HG02981 (cell line): Measurements from ENCODE around the gene KCNN3.
A peak's percentile ranks its signal among the peaks of the same experiment; 100 is the strongest.

Experiments
- ATAC-seq: cut with Tn5 transposase; IDR thresholded peaks from one replicate; pipeline ENCODE4 v1.9.1; 2021; ENCODE audit warnings: mild to moderate bottlenecking, moderate library complexity; ENCODE audit not compliant: unreplicated experiment

The KCNN3 gene

DNA sequence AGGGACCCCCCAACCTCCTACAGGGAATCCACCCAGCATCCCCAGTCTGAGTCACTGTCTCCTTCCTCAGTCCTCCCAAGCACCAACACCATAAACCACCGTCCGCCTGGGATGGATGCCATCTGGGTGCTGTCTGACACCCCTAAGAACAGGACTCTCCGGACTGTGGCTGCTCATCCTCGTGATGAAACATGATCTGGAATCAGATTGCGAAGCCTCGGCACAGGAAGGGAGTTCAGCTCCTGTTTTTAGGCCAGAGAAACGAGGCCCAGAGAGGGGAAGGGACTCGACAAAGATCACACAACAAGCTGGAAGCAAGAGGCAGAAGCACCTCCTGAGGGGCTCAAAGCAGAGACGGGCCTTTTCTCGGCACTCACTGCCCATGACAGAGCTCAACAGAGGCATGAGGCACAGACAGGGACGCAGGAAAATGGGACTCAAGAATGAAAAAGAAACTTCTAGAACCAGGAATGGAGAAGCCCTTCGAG is 8.4 kb downstream of the KCNN3 start:
- no peak for ATAC-seq

GRCh38 chr1:154860156-154860870 is 9.8 kb downstream of the KCNN3 start:
- peak; percentile 60 for ATAC-seq

GRCh38 chr1:154859786-154860155 is 10.3 kb downstream of the KCNN3 start:
- ATAC-seq = peak; percentile 40

DNA sequence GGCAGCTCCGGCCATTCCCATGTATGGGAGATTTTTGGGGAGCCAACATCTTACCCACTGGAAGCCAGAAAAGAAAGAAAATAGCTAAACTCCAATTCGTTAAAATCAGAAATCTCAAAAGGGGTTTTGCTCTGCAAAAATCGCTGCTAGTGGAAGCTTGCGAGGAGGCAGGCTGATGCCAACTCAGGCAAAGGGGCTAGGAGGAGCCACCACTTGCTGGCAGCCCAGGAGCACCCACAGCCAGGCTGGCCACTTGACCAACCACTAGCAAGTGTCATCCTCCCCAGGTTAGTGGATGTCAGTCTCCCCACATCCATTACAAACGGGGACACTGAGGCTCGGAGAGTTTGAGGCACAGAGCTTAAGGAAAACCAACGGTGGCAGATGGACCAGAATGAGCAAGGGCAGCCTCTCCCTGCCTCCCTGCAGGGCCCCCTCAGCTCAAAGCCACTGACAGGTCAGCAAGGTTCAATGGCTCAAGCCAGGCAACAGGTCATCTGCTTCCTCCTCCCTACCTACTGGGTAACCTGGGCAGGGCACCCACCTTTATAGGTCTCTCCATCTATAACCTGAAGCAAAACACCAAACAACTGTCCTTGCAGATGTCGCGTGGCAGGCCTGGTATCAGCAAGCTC is 10.8 kb downstream of the KCNN3 start:
- ATAC-seq = no peak

DNA sequence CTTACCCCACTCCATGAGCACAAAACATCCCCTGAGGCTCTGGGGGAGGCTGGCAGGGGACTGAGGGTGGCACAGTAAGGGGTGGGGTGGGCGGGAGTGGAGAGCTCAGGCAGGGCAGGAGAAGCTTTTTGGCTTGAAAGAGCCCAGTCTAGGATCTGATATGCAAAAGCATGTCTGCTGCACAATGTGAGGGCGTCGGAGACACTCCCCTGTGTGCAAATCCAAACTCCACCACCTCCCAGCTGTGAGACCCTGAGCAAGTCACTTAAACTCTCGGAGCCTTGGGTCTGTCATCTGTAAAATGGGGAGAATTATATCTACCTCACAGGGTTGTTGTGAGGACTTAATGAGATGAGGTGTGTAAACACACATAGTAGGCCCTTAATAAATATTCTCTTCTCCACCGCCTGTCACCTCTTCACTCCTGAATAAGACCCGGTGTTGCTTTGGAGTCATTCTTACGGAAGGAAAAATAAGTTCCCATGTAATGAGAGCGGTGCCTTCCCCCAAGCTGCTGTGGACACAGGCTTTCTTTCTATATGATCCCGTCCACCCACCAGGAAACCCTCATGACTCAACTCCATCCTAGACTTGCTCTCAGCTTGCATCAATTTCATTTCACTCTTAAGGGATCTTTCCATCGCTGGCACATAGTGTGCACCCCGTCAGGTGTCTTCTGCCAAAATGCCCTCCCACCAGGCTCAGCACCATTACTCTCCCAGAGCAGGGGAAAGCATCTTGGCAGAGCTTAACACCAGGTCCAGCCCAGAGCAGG is 12.5 kb downstream of the KCNN3 start:
- no peak for ATAC-seq

DNA sequence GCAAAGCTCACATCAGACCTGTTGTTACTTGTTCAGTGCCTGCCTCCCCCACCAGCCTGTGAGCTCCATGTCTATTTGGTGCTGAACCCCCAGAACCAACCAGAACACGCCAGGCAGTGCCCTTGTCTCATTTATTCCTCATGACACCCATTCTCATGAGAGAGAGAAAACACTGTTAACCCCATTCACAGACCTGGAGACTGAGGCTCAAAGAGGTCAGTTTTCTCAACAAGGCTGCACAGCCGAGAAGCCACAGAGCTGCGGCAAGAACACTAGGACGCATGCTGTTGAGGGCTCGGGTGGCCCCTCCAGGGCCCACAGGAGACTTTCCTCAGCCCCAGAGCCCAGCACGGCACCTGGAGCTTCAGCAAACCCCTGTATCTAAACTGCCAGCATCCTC is 13.1 kb downstream of the KCNN3 start:
- no peak for ATAC-seq

DNA sequence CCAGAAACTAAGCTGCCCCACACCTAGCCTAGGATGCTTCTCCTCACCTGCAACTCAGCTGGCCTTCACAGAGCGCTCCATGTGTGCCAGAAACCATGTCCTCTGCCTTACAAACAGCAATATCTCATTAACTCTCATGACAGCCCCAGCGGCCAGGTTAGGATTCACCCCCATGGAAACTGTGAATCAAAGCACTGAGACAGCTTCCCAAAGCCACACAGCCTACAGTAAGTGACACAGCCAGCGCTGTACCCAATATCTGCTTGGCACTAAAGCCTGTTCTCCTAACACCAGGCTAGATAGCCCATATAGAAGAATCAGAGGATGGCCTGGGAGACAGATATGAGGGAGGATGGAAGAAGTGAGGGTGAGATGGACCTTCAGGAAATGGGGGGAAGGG is 13.5 kb downstream of the KCNN3 start:
- ATAC-seq = no peak

GRCh38 chr1:154856049-154856448 is 14.0 kb downstream of the KCNN3 start:
- no peak for ATAC-seq

GRCh38 chr1:154855186-154855851 is 14.8 kb downstream of the KCNN3 start:
- no peak for ATAC-seq

GRCh38 chr1:154852845-154853244 is 17.2 kb downstream of the KCNN3 start:
- no peak for ATAC-seq

DNA sequence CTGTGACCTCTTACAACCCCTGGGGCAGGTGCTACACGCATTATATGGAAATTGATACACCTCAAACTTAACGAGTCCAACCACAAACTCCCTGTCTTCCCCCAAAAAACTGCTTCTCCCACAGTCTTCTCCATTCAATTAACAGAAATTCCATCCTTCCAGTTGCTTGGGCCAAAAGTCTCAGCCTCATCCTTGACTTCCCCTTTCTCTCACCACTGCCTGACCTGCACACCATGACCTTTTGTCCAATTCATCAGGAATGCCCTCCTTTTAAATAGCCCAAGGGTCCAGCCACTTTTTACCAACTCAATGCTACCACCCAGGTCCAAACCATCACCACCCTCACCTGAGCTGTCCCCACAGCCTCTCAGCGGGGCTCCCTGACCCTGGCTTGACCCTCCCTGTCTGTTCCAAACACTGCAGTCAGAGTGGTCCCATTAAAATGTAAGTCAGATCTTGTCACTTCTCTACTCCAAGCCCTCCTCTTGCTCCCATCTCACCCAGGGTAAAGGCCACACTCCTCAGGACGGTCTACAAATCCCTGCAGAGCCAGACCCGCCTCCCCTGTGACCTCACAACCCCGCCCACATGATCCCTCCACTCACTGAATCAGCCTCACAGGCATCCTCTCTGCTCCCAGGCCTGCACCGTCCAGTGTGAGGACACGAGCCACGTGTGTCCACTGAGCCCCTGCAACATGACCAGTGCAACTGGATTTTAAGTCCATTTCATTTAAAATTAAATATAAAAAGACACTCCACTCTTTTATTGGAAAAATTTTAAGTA is 18.5 kb downstream of the KCNN3 start:
- ATAC-seq = no peak

DNA sequence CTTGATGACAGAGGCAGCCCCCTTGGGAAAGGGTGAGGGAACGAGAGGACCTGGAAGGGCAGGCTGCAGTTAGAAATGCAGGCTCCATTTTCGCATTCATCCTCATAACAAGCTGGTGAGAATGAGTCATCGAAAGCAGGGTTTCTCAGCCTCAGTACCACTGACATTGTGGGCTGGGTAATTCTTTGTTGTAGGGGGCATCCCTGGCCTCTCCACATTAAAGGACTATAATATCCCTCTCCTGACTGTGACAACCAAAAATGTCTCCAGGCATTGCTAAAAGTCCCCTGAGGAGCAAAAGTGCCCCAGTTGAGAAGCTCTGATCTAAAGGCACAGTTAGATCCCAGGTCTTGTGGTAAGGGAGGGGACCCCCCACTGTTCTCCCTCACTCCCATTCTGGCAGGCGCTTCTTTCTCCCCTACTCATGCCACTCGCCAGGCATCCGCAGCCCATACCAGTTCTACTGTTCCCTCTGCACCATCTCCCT is 20.4 kb downstream of the KCNN3 start:
- ATAC-seq = peak; percentile 41

GRCh38 chr1:154848983-154849382 is 21.1 kb downstream of the KCNN3 start:
- no peak for ATAC-seq

- no peak for ATAC-seq
Measured at GRCh38 chr1:154847891-154848290, 22.2 kb downstream of the KCNN3 start.

- ATAC-seq = no peak
Measured at GRCh38 chr1:154846565-154847442, 23.3 kb downstream of the KCNN3 start.

DNA sequence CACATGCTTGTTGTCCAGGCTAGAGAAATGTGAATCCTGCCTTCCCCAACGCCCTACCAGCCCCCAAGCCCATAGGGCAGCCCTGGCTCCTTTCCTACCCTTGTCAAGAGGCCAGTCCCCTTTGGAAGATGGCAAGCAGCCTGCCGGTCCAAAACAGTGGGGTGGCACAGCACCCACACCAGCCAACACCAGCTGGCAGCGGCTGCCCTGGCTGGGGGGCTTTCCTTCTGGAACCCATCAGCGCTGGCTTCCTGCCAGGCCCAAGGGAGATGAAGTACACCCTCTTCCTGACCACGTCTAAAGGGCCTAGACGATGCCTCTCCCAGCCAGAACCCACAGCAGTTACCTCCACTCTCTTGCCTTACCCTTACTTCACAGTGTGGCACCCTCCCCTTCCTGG is 24.2 kb downstream of the KCNN3 start:
- ATAC-seq = no peak

DNA sequence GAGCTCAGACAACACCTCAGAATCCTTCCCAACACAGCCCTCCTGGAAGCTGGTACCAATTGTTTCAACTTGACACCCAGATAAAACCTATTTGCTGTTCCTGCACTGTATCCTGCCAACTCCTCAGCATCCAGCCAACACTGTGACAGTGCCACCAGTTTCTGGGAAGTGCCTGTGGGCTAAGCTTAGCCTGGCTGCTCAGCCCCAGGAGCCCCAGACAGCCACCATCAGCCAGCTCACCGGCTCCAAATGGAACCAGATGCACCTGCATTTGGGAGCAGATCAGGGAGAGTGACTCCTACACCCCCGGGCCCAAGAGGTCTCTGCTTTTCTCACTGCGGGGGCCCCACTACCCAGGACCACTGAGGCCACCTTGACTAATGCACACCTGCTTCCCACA is 24.9 kb downstream of the KCNN3 start:
- no peak for ATAC-seq

GRCh38 chr1:154844297-154844681 is 25.8 kb downstream of the KCNN3 start:
- no peak for ATAC-seq

DNA sequence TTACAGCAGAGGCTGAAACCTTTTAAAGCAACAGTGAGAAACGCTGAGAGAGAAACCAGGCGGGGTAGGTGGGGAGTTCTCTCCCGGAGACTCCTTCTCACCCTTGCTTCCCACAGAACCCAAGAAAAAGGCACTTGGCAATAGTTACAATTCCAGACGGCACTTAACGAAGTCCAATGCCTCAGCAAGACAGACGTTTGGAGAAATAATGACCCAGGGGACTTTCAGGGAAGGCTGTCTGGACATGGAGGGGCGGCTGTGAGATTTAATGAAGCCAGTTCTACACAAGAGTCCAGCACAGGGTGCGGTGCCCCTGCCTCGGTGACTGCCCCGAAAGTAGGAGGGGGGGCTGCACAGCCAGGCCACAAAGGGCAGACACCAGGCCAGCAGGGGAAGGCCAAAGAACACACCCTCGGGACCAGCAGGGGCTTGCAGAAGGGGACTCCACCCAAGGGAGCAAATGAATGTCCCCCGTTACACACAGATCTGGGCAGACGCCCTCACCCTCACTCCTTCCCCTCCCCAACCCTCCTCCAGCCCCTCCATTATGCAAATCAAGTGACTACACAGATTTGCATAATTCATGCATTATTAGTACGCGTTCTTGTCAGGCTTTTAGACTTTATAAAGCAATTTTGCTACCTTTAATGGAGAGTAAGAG is 26.3 kb downstream of the KCNN3 start:
- ATAC-seq = no peak
